HG03469 (cell line): ENCODE measurements around the gene PRSS33.

Source experiments
- ATAC-seq: cut with Tn5 transposase; IDR thresholded peaks from one replicate; pipeline ENCODE4 v1.9.1; 2021; ENCODE audit warnings: mild to moderate bottlenecking, moderate library complexity, moderate number of reproducible peaks; ENCODE audit not compliant: unreplicated experiment

PRSS33 gene

GRCh38 chr16:2744711-2745110 is 42.6 kb downstream of the PRSS33 start:
- no peak for ATAC-seq

DNA sequence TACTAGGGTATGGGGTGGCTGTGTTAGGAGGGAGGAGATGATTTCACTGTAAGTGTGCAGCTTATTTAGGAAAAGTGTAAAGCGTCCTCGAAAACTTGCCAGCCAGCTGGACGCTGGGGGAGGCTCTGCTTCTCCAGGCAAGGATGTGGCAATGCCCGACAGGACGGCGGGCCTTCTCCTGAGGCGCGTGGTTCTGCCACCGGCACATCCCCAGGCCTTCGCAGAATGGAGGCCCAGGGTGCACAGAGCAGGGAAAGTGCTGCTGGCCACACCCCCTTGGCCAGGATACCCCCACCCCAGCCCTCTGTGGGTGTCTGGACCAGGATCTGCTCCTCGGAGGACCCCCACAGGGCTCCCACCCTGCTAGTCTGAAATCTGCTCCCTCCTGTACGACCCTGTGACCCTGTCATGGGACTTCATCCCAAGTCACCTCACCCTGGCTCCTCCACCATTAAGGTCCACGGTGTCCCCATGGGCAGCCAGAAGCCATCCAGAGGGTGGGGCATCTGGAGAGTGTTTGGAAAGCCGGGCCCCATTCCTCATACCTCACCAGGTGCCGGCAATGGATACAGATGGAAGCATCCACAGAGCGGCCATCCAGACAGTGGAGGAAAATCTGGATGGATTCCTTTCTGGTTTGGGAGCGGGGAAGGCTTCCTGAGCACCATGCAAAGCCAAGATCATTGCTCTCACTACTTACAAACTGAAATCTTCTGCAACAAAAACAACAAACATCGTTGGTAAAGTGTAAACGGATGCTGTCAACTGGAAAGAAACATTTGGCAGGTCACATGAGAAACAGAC is 44.2 kb downstream of the PRSS33 start:
- no peak for ATAC-seq

DNA sequence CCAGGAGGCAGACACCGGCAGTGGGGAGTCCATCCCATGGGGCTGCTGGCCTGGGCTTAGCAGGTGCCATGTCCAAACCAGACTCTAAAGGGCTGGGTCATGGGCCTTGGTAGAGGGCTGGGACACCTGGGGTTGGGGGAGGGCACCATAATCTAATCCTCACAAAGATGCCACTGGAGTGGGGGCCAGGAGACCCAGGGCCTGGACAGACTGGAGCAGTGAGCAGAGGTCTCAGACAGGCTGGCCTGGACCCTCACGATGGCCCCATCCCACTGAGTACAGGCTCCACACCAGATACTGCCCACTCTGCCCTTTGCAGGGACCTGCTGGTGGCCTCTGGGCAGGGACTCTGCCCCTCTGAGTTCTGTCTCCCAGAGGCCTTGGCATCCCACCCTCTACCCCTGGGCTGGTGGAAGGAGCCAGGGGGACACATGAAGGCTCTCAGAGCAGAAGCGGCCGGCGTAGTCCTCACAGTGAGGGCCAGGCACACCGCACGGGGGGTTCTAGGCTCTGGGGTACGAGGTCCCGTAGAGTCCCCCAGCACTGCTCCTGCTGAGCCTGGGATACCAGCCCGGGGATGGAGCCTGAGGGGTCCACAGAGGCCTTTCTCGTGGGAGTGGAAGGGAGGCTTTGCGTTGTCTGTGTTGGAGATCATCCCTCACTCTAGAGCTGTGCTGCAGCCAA is 44.9 kb downstream of the PRSS33 start:
- ATAC-seq, result no peak

GRCh38 chr16:2741168-2741567 is 46.2 kb downstream of the PRSS33 start:
- ATAC-seq, result no peak

- no peak for ATAC-seq
Observed at GRCh38 chr16:2740476-2740875, 46.9 kb downstream of the PRSS33 start.

DNA sequence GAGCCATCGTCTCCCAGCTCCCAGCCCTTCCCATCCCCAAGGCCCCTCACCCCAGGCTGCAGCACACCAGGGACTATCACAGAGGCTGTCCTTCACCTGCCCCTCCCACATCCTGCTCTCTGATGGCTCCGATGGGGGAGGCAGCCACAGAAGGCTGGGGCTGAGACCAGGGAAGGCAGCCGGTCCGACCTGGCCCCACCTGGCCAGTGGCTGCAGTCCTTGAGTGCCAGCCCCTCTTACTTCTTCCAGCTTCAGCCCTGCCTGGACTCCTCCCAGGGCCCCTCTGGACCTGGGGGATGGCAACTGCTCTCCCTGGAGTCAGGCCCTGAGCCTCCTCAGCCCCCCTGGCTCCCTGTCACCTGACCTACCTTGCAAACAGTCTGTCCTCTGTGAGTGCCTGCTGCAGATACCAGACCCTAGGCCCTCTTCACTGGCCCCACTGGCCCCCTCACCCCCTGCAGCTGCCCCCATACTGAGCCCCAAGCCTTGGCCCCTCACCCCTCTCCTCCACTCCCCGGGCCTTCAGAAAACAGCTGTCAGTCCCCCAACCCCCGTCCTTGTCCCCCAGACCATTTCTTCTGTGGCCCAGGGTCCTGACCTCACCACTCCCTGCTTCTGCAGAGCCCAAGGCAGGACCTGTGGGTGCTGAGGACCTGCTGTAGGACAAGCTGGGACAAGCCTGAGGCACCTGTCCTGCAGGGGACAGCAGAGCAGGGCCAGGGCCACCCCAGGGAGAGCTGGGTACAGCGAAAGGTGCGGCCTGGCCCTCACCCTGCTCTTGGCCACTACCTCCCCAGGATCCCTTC is 47.5 kb downstream of the PRSS33 start:
- ATAC-seq, result no peak

DNA sequence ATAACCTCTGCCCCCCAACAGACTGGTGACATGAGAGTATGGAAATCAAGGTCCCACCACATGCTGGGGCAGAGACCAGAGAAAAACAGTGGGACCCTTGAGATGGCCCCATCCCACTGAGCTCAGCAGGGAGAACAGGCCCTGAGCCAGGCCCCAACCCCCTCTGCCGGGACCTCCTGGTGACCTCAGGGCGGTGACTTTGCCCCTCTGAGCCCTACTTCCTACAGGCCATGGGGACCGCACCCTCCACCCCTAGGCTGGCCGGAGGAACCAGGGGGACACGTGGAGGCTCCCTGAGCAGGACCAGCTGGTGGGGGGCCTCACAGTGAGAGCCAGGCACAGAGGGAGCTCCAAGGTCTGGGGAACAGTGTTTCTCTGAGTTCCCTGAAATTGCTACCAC is 48.7 kb downstream of the PRSS33 start:
- ATAC-seq, result no peak

GRCh38 chr16:2737895-2738418 is 49.4 kb downstream of the PRSS33 start:
- ATAC-seq, result no peak

GRCh38 chr16:2737238-2737605 is 50.1 kb downstream of the PRSS33 start:
- no peak for ATAC-seq

DNA sequence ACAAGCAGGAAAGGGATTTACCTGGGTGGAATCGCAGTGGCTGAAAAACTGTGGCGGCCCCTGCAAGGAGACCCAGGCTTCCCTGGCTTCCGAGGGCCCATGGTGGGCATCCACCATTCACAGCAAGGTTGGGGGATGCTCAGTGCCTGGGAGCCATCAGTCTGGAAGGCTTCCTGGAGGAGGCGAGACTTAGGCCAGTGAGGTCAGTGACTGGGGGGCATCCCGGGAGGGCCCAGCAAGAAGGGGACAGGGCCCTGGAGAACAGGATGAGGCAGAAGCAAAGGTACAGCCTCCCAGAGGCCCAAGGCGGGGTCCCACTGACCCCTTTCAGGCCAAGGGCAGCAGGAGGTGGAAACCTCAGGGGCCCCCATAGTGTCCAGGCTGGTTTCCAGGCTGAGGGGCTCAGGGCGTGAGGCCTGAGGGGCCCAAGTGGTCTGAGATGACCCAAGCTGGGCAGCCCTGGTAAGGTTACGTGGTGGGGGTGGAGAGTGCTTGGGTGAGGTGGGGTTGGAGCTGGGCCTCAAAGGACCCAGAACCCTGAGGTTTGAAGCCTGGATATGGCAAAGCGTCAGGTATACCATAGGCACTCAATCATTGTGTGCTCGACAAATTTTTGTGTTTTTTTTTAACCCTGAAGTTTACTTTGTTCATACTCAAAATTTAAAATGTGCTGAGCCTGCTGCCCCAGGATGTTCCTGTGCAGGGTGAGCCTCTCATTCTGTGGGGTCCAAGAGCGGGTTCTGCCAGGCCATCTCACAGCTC is 50.7 kb downstream of the PRSS33 start:
- no peak for ATAC-seq

DNA sequence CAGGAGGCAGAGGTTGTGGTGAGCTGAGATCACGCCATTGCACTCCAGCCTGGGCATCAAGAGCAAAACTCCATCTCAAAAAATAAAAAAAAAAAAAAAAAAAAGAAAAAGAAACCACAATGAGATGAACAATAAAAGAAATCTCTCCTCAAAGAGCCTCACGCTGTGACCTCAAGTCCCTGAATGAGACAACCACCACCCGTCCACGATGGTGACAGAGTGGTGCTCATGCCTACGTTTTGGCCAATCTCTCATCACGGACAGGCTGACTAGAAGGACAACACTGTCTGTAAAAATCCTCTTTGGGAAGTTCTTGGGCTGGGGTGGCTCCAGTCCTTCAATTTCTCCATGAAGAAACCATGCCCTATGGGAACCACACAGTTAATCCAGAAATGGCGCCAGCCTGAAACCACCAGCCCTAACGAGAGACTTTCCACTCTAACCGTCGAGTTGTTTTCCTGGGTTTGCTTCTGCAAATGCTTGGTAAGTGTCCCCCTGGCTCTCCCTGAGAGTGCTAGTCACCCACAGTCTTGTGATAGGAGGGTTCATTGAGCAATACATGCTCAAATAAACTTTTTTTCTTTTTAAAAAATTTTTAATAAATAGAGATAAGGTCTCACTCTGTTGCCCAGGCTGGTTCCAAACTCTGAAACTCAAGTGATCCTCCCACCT is 52.4 kb downstream of the PRSS33 start:
- ATAC-seq, result no peak
